ENCODE data around the gene DPY19L1.
"Not testable (repeated sequence)": the region's sequence is repeated elsewhere in the genome, so short reads cannot be mapped to it uniquely, and the experiment has no call there.

DNA sequence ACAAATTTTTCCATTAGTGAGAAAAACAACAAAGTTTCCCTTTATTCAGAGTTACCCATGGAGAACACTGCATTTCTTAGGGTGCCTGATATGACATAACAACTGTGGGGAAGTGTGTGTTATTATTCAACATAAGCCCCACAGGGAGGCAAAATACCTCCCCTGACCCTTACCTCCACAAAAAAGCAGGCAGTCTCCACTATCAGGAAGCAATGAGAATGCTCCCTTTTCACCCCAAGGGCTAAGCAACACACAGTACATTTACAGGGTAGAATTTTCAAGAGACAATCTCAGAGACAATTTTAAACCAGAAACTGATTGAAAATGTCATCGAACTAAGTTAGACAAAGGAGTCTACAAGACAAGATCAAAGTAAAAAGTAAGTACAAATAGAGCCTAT, 69.5 kb downstream of the DPY19L1 start:
- not testable (repeated sequence) for TF ChIP-seq POLR2A (IDR thresholded peaks at IDR 0.05; ENCODE audit: low read depth, low read length); CTCF (IDR thresholded peaks at IDR 0.05; ENCODE audit: extremely low read depth in 1 of 2, insufficient read depth in 1 of 2, low read depth in 1 of 2, low read length in 2 of 2); EZH2 (IDR thresholded peaks at IDR 0.05; ENCODE audit: borderline replicate concordance, low read depth, low read length, severe bottlenecking); MAX (IDR thresholded peaks at IDR 0.05; ENCODE audit: insufficient read depth, insufficient read length); POLR2AphosphoS5 (IDR thresholded peaks at IDR 0.05; ENCODE audit: insufficient read depth, low read depth, low read length); JUN (IDR thresholded peaks at IDR 0.05; ENCODE audit: borderline replicate concordance, insufficient read depth, insufficient read length, low read depth)
